ENCODE data around the gene SLC45A1. TPM values are rescaled to one million over a fixed set of nuclear protein-coding genes. Genes with fewer than 3 reads are reported as not detected.
"Not testable (repeated sequence)": the region's sequence is repeated elsewhere in the genome, so short reads cannot be mapped to it uniquely, and the experiment has no call there.

The SLC45A1 gene
- total RNA-seq (1 to 10 TPM; 1.2 TPM), polyA plus RNA-seq (under 1 TPM in 2 of 3 donors, not detected in 1; 0.48 to 0.81 TPM), total RNA-seq (0 to 1.5 (median 1.2) reads per million in 6 experiments)

DNA sequence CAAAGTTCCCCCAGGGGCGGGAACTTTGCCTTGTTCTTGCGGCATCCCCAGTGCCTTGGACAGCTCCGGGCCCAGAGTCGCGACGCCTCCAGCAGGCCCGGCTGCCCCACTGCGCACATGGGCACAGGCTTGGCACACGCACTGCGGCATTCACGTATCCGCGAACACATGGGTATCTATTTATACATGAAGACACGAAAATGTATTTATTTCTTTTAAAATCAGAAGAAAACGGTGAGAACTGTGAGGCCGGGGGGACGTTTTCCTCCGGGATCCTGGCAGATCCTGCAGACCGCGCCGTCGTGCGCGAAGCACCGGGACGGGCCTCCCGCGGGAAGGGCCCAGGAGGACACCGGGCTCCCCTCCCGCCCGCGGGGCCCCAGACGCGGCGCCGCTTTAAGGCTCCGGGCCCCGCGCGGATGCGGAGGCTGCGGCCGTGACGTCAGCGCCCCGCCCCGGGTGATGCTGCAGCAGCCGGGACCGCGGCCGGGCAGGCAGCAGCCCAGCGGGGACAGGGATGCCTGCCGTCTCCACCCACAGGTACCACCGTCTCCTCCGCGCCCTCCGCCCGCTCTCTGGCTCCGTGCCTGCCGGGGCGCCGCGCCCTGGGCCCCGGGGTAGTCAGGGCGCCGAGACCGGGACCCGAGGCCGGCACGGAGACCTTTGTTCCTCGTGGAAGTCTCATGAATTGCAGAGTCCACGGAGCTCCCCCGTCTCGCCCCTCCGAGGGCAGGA is at the start of gene SLC45A1:
SLC45A1 (plus strand) TSS at position 468 of the 735 bp plus-strand sequence. CDS start 6,216 bp downstream, outside the sequence.
- peak; percentile 66 to 85 (median 76) for DNase-seq
- ATAC-seq, result peak; percentile 95
- POLR2A ChIA-PET, result interaction anchor here (0.6 to 2.2 kb wide), 2 partner anchors 203 to 292 kb away, joined by 3 to 9 read pairs; partner anchors contain the start of gene ERRFI1
- H3K27me3 Mint-ChIP-seq, result peaks cover 15 to 44% (median 32%) of the 10 kb centered on the region in 5 donors
- H3K9me3 Mint-ChIP-seq, result no peaks in the 10 kb centered on the region
- H3K4me3 Mint-ChIP-seq, result peak within 1 kb of the TSS; percentile 77 to 88 (median 82)
- no peaks in the 10 kb centered on the region for H3K36me3 Mint-ChIP-seq
- H3K4me1 Mint-ChIP-seq, result peaks cover 10 to 36% (median 17%) of the 10 kb centered on the region in 4 donors
- H3K27ac Mint-ChIP-seq, result peak within 1 kb of the TSS in 6 of 10 donors; percentile 24 to 88 (median 69)

DNA sequence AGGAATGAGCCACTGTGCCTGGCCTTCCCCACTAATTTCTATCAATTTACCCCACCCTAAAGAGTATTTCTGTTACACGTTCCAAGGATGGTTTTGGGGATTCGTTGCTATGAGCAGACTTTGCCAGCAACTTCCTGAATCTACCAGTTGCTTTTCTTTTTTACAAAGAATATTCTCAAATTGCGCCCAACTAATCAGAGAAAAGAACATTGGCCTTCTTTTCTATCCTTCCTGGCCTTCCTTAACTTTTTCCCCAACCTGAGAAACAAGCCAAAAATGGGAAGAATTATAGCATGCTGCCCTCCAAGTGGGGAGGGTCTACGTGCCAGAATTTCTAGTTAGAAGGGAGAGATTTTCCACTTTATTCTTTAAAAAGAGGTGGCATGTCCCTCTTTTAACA is 44.9 kb upstream of the SLC45A1 start:
- H3K36me3 Mint-ChIP-seq, result peaks cover 0 to 4% (median 0%) of the 10 kb centered on the region in 3 donors
- DNase-seq, result no peak
- H3K27ac Mint-ChIP-seq, result no peak overlapping the region
- peaks cover 0 to 2% (median 0%) of the 10 kb centered on the region in 9 donors for H3K9me3 Mint-ChIP-seq
- ATAC-seq, result no peak
- H3K27me3 Mint-ChIP-seq, result peaks cover 4 to 21% (median 15%) of the 10 kb centered on the region in 5 donors
- POLR2A ChIA-PET, result no interaction called here
- no peak overlapping the region for H3K4me3 Mint-ChIP-seq
- H3K4me1 Mint-ChIP-seq, result peaks cover 0 to 3% (median 0%) of the 10 kb centered on the region in 4 donors

DNA sequence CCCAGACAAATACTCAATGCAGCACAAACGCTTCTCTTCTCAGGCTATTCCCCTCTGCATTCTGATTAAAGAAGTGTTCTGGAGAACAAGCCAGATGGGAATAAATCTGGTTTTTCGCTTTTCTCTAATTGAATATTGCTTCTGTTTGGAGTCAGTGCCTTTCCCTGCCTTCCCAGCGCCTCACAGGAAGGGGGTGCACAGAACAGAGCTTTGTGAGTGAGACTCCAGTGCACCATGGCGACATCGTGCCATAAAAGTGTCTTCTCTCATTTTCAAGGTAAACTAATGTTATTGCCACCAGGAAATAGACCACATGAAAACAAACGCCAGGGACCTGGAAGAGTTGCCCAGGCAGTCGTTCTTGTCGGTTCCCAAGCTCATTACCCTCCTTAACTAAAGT is 43.6 kb upstream of the SLC45A1 start:
- peaks cover 0 to 4% (median 0%) of the 10 kb centered on the region in 3 donors for H3K36me3 Mint-ChIP-seq
- H3K4me1 Mint-ChIP-seq, result peaks cover 0 to 3% (median 0%) of the 10 kb centered on the region in 4 donors
- H3K27me3 Mint-ChIP-seq, result peaks cover 4 to 20% (median 15%) of the 10 kb centered on the region in 5 donors
- no peak overlapping the region for H3K4me3 Mint-ChIP-seq
- H3K9me3 Mint-ChIP-seq, result peaks cover 0 to 2% (median 0%) of the 10 kb centered on the region in 9 donors
- POLR2A ChIA-PET, result no interaction called here
- DNase-seq (no peak), ATAC-seq (no peak)
- H3K27ac Mint-ChIP-seq, result no peak overlapping the region

DNA sequence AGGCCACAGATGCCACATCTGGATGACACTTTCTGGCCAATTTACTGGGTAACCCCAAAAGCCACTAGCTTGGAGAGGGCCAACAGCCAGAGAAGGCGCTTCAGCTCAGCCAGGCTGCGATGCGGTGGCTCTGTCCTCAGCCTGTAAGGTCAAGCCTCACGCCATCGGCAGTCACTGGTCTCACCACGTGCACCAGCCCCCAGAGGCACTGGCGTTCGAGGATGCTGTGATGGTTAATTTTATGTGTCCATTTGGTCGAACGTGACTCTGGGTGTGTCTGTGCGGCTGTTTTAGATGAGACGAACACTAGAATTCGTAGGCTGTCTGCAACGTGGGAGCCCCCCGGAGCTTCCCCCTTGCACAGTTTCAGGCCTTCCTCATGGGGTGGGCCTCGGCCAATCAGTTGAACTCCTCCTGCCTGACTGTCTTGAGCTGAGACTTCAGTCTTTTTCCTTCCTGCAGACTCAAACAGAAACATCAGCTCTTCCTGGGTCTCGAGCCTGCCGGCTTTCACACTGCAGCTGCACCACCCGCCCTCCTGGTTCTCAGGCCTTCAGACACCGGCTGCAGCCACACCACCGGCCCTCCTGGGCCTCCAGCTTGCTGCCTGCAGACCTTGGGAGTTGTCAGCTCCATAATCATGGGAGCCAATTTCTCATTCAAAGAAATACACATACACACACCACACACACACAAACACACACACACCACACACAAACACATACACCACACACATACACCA is 41.6 kb upstream of the SLC45A1 start:
- no peak for ATAC-seq
- no peak for DNase-seq
- Mint-ChIP-seq H3K36me3 (peaks cover 0 to 8% (median 0%) of the 10 kb centered on the region in 3 donors), H3K27me3 (peaks cover 6 to 11% (median 8%) of the 10 kb centered on the region in 5 donors), H3K27ac (peak overlapping the region in 1 of 10 donors; percentile 77), H3K4me1 (peaks cover 0 to 3% (median 0%) of the 10 kb centered on the region in 4 donors), H3K4me3 (no peak overlapping the region), H3K9me3 (peaks cover 0 to 2% (median 0%) of the 10 kb centered on the region in 9 donors)
- POLR2A ChIA-PET, result interaction anchor here (0.6 kb wide), 1 partner anchor 30 kb away, joined by 5 read pairs; no protein-coding TSS in a partner anchor

DNA sequence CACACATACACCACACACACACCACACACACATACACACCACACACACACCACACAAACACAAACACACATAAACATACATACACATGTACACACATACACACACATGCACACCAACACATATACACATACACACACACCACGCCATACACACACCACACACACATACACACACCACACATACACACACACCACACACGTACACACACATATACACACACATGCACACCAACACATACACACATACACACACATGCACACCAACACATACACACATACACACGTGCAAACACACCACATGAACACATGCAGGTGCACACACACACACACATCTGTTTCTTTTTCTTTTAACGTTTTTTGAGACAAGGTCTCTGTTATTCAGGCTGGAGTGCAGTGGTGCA is 41.0 kb upstream of the SLC45A1 start:
- H3K9me3 Mint-ChIP-seq, result peaks cover 0 to 2% (median 0%) of the 10 kb centered on the region in 9 donors
- H3K36me3 Mint-ChIP-seq, result peaks cover 0 to 8% (median 0%) of the 10 kb centered on the region in 3 donors
- H3K27ac Mint-ChIP-seq, result peak overlapping the region in 2 of 10 donors; percentile 28 to 77
- DNase-seq (no peak), ATAC-seq (no peak)
- peaks cover 10 to 16% (median 13%) of the 10 kb centered on the region in 5 donors for H3K27me3 Mint-ChIP-seq
- POLR2A ChIA-PET, result no interaction called here
- H3K4me3 Mint-ChIP-seq, result no peak overlapping the region
- peaks cover 0 to 3% (median 0%) of the 10 kb centered on the region in 4 donors for H3K4me1 Mint-ChIP-seq

DNA sequence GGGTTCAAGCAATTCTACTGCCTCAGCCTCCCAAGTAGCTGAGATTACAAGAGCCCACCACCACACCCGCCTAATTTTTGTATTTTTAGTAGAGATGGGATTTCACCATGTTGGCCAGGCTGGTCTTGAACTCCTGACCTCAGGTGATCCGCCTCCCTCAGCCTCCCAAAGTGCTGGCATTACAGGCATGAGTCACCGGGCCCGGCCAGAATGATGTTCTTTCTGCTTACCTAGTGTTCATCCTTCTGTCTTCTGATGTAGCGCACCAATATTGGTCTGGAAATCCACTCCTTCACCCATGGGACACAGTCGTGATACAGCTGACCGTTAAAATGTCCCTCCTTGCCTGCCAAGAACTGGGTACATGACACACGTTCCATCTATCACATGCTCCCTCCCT is 39.2 kb upstream of the SLC45A1 start:
- POLR2A ChIA-PET, result interaction anchor here (0.6 kb wide), 1 partner anchor 806 kb away, joined by 3 read pairs; no protein-coding TSS in a partner anchor
- H3K9me3 Mint-ChIP-seq, ATAC-seq, DNase-seq, H3K4me1 Mint-ChIP-seq, H3K27ac Mint-ChIP-seq, H3K36me3 Mint-ChIP-seq, H3K4me3 Mint-ChIP-seq: not testable (repeated sequence)
- H3K27me3 Mint-ChIP-seq, result peaks cover 21 to 32% (median 26%) of the 10 kb centered on the region in 5 donors

DNA sequence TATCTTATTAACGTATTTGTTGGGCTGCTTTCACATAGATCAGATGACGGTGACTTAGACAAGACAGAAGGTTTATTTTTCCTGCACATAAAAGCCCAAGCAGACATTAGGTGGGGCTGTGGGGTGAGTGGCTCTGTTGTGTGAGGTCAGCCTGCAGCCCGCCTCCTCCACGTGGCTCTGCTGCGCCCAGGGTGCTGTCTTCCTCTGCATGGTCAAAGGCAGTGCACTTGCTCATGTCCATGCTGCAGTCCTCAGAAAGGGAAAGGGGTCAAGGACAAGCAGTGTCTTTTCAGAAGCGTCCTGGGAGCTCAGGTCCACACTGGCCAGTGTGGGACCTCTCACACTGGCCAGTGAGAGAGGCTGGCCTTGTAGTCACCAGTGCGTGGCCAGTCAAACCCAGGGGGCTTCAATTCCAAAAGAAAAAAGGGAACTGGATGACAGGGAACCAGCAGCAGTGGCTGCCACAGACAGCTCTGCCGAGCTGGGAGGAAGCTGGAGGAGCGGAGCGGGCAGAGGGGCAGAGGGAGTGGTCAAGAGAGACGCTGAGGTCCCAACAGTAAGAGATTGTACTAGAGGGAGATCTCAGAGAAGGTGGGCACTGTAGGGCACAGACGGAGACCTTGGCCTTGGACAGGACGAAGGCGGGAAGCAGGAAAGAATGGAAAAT is 35.9 kb upstream of the SLC45A1 start:
- no peak for ATAC-seq
- POLR2A ChIA-PET, result no interaction called here
- no peaks in the 10 kb centered on the region for H3K9me3 Mint-ChIP-seq
- H3K36me3 Mint-ChIP-seq, result peaks cover 0 to 4% (median 0%) of the 10 kb centered on the region in 3 donors
- H3K27me3 Mint-ChIP-seq, result peaks cover 23 to 49% (median 33%) of the 10 kb centered on the region in 5 donors
- H3K4me1 Mint-ChIP-seq, result peaks cover 0 to 7% (median 3%) of the 10 kb centered on the region in 4 donors
- H3K4me3 Mint-ChIP-seq, result peak overlapping the region in 1 of 10 donors; percentile 33
- no peak for DNase-seq
- H3K27ac Mint-ChIP-seq, result peak overlapping the region in 2 of 10 donors; percentile 3 to 25

DNA sequence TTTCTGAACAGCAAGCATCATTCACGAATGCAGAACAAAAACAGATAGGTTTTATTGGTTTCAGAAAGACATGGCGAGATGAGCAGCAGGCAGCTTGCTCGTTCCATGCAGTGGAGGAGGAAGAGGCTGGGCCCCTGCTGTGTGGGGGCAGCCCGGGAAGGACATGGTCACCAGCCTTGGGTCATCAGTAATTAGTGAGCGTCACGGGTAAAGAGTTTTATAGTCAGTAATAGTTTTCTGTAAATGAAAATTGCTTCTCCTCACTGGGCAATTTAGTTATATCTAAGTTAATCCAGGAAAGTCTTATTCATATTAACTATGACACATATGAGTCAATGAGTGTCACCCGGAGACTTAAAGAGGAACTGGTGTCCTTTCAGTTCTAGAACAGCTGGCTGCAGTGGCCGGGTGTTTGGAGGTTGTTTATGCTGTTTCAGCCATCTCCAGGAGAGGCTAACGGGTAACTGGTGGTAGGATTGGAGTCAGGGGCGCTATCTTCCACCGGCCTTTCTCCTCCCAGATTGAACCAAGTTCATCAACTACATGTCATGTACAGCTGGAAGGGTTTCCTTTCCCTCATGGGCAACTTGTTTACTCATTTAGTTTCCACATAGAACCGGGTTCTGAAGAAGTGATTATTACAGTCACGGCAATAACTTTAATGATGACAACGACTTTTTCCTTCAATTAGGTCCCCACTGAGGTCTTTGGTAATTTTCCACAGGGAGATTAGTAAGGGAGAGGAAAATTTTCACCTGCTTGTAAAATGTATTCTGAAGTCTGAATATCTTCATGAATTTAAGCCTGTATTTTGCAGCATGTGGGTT is 34.6 kb upstream of the SLC45A1 start:
- Mint-ChIP-seq H3K4me3 (no peak overlapping the region), H3K9me3 (no peaks in the 10 kb centered on the region), H3K27ac (peak overlapping the region in 1 of 10 donors; percentile 35), H3K27me3 (peaks cover 24 to 49% (median 32%) of the 10 kb centered on the region in 5 donors), H3K36me3 (peaks cover 0 to 3% (median 0%) of the 10 kb centered on the region in 3 donors), H3K4me1 (peaks cover 0 to 7% (median 3%) of the 10 kb centered on the region in 4 donors)
- POLR2A ChIA-PET, result no interaction called here
- no peak for DNase-seq
- no peak for ATAC-seq

DNA sequence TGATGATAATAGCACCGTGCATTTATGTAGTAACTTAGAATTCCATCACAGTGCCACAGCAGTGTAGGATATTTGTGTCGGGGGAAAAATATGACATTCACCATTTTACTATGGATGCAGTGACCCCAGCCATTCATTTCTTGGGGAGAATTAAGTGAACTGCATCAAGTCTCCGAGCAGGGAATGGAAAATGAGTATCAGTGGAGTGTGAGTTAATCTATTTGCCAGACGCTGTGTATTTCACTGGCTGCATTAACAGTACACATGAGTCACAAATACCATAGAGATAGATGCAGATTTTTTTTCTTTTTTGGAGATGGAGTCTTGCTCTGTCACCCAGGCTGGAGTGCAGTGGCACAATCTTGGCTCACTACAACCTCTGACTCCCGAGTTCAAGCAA is 33.8 kb upstream of the SLC45A1 start:
- POLR2A ChIA-PET, result no interaction called here
- Mint-ChIP-seq H3K27ac (no peak overlapping the region), H3K4me1 (peaks cover 0 to 7% (median 3%) of the 10 kb centered on the region in 4 donors), H3K27me3 (peaks cover 24 to 49% (median 32%) of the 10 kb centered on the region in 5 donors), H3K4me3 (no peak overlapping the region), H3K9me3 (no peaks in the 10 kb centered on the region), H3K36me3 (peaks cover 0 to 3% (median 0%) of the 10 kb centered on the region in 3 donors)
- no peak for ATAC-seq
- DNase-seq, result no peak

DNA sequence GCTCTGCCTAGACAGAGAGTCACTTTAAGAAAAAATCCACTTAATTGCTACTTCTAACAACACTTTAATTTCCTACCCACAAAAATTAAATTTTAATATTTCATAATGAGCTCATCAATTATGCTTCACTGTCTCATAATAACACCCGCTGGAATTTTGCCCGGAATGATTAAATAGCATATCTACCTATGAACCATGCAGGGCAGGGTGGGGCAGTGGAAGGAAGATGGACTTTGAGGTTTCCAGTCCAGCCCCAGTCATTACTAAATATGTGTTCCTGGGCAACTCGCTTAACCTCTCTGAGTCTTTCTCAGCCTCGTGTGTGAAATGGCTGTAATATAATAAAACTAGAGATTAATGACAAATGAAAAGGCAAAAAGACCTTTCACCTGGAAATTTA is 32.8 kb upstream of the SLC45A1 start:
- H3K9me3 Mint-ChIP-seq, result no peaks in the 10 kb centered on the region
- POLR2A ChIA-PET, result no interaction called here
- H3K4me1 Mint-ChIP-seq, result peaks cover 0 to 7% (median 3%) of the 10 kb centered on the region in 4 donors
- ATAC-seq (no peak), DNase-seq (no peak)
- H3K36me3 Mint-ChIP-seq, result peaks cover 0 to 3% (median 0%) of the 10 kb centered on the region in 3 donors
- no peak overlapping the region for H3K27ac Mint-ChIP-seq
- no peak overlapping the region for H3K4me3 Mint-ChIP-seq
- H3K27me3 Mint-ChIP-seq, result peaks cover 24 to 49% (median 32%) of the 10 kb centered on the region in 5 donors

DNA sequence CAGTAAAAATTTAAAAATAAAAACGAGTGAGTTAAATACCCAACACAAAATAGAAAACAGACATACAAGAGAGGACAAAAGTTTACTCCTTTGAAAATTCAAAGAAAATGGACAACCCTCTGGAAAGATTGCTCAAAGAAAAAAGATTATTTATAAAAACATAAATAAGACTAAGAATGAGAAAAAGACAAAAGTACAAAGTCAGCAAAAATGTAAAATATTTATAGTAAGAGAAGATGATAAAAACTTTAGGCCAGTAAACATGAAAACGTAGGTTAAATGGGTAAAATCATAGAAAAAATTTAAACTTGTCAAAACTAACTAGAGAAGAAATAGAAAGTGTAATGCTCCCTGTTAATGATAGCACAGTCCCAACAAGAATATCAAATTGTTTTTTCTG is 31.9 kb upstream of the SLC45A1 start:
- DNase-seq (no peak), ATAC-seq (no peak)
- Mint-ChIP-seq H3K4me1 (peaks cover 0 to 7% (median 3%) of the 10 kb centered on the region in 4 donors), H3K36me3 (peaks cover 0 to 2% (median 0%) of the 10 kb centered on the region in 3 donors), H3K4me3 (no peak overlapping the region), H3K27me3 (peaks cover 21 to 44% (median 29%) of the 10 kb centered on the region in 5 donors), H3K27ac (no peak overlapping the region), H3K9me3 (no peaks in the 10 kb centered on the region)
- POLR2A ChIA-PET, result no interaction called here
